Mucosa of descending colon (tissue), 3 donors: ENCODE measurements around the gene CCDC186. TPM values are rescaled to one million over a fixed set of nuclear protein-coding genes. Genes with fewer than 3 reads are reported as not detected.

Experiments used
- ATAC-seq: fragments of 200-7000 bp; cut with Tn5 transposase; one replicate; pipeline ENCODE4 v1.9.1; 2020; ENCODE audit warnings: mild to moderate bottlenecking, moderate library complexity
- DNase-seq, 3 donors: peaks; one replicate each; pipeline ENCODE4 v3.0.0-alpha.2; 2020
- H3K36me3 ChIP-seq: fragments of 200-600 bp; one replicate; pipeline ENCODE4 v1.8.0; 2021; ENCODE audit warnings: low read depth, mild to moderate bottlenecking
- H3K4me1 ChIP-seq: fragments of 200-600 bp; one replicate; pipeline ENCODE4 v1.8.0; 2021; ENCODE audit warnings: low read depth, mild to moderate bottlenecking
- H3K4me3 ChIP-seq: fragments of 200-600 bp; one replicate; pipeline ENCODE4 v1.8.0; 2021; ENCODE audit warnings: mild to moderate bottlenecking
- H3K9me3 ChIP-seq: fragments of 200-600 bp; one replicate; pipeline ENCODE4 v1.8.0; 2021; ENCODE audit warnings: mild to moderate bottlenecking
- intact Hi-C, 2 donors: fragments of 100-400 bp; cut with DNase I in 1 of 2; cut with micrococcal nuclease in 1 of 2; formaldehyde crosslinking; loops; one replicate each; pipeline versions ENCODE4 v1.11.0 to v1.11.1; 2022; cut with DNase I, micrococcal nuclease
- total RNA-seq, 3 donors: library from RNA; stranded (reverse); fragmentation: NEBNext Ultra II Directional in 2 of 3; extraction: Animal tissue kit (Norgen Biotek cat#: 25700) in 2 of 3; gene quantifications; one replicate each; pipeline versions ENCODE4 v1.2.1 to v1.2.4, GENCODE V29; 2021 to 2023
- TF ChIP-seq, protein P1 (sequence below): fragments of 200-600 bp; IDR thresholded peaks from one replicate; pipeline ENCODE4 v1.8.0; 2022; ENCODE audit warnings: antibody characterized with exemption, mild to moderate bottlenecking
- donor health status: DM: no; HTN: no; CAD: no; lungs with moderate emphysema.
- donor health status: DM: no; HTN: no; CAD: no.
- donor health status: DM: no; HTN: yes; CAD: no.

The CCDC186 gene
- total RNA-seq, 3 donors from 2014 or later, result 36.4 to 54.8 (median 53.6) TPM

- Histone ChIP-seq H3K9me3 (peaks cover 12% of the 10 kb centered on the region), H3K36me3 (no peaks in the 10 kb centered on the region), H3K4me1 (peaks cover 15% of the 10 kb centered on the region), H3K4me3 (no peak overlapping the region)
- intact Hi-C loops, result no loop called here
- TF ChIP-seq, protein P1, sequence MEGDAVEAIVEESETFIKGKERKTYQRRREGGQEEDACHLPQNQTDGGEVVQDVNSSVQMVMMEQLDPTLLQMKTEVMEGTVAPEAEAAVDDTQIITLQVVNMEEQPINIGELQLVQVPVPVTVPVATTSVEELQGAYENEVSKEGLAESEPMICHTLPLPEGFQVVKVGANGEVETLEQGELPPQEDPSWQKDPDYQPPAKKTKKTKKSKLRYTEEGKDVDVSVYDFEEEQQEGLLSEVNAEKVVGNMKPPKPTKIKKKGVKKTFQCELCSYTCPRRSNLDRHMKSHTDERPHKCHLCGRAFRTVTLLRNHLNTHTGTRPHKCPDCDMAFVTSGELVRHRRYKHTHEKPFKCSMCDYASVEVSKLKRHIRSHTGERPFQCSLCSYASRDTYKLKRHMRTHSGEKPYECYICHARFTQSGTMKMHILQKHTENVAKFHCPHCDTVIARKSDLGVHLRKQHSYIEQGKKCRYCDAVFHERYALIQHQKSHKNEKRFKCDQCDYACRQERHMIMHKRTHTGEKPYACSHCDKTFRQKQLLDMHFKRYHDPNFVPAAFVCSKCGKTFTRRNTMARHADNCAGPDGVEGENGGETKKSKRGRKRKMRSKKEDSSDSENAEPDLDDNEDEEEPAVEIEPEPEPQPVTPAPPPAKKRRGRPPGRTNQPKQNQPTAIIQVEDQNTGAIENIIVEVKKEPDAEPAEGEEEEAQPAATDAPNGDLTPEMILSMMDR, result no peak
- DNase-seq (no peak), ATAC-seq (no peak)
These were observed 6.0 kb downstream of the CCDC186 start for GRCh38 chr10:114167985-114168384.

- TF ChIP-seq, protein P1, result no peak
- peak; percentile 24 for ATAC-seq
These were observed 7.5 kb downstream of the CCDC186 start for GRCh38 chr10:114166494-114166893.

DNA sequence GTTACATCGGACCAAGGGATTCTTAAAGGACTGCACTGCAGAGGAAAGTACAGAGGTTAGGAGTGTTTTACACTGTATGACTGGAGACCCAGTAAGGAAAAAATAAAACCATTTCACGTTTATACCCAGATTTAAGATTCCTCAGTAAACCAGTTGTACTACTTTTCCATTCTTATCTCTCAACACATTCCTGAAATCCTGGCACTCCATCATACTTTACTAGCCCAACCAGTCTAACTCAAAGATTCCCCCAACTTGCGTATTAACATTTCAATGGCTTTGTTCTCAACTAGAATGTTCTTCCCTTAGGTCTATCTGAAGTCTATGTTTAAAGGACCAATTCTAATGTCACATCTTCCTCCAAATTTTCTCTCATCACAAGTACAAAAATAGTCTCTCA lies 8.0 kb downstream of the CCDC186 start:
- intact Hi-C loops, result no loop called here
- no peak for DNase-seq
- Histone ChIP-seq H3K4me3 (no peak overlapping the region), H3K9me3 (peaks cover 12% of the 10 kb centered on the region), H3K36me3 (no peaks in the 10 kb centered on the region), H3K4me1 (peaks cover 15% of the 10 kb centered on the region)
- TF ChIP-seq, protein P1, result no peak
- peak; percentile 22 for ATAC-seq

More at GRCh38 chr10:114166494-114166893, 7.5 kb downstream of the CCDC186 start:
- H3K36me3 ChIP-seq, result no peaks in the 10 kb centered on the region
- H3K4me3 ChIP-seq, result no peak overlapping the region
- H3K4me1 ChIP-seq, result peaks cover 15% of the 10 kb centered on the region
- intact Hi-C loops, result no loop called here
- peaks cover 12% of the 10 kb centered on the region for H3K9me3 ChIP-seq
- DNase-seq, result no peak

GRCh38 chr10:114163062-114163461 lies 10.9 kb downstream of the CCDC186 start:
- Histone ChIP-seq H3K4me1 (peaks cover 15% of the 10 kb centered on the region), H3K9me3 (no peaks in the 10 kb centered on the region), H3K36me3 (no peaks in the 10 kb centered on the region), H3K4me3 (no peak overlapping the region)
- DNase-seq, result no peak
- TF ChIP-seq, protein P1, result no peak
- ATAC-seq, result no peak
- intact Hi-C loops, result no loop called here

GRCh38 chr10:114157912-114158311 lies 16.1 kb downstream of the CCDC186 start:
- no peak for ATAC-seq
- intact Hi-C loops, result no loop called here
- Histone ChIP-seq H3K4me1 (no peaks in the 10 kb centered on the region), H3K36me3 (no peaks in the 10 kb centered on the region), H3K4me3 (no peak overlapping the region), H3K9me3 (no peaks in the 10 kb centered on the region)
- TF ChIP-seq, protein P1, result no peak
- no peak for DNase-seq

GRCh38 chr10:114151892-114152291 lies 22.1 kb downstream of the CCDC186 start:
- TF ChIP-seq, protein P1, result no peak
- no peak for DNase-seq
- H3K4me3 ChIP-seq, result no peak overlapping the region
- no peaks in the 10 kb centered on the region for H3K36me3 ChIP-seq
- H3K9me3 ChIP-seq, result no peaks in the 10 kb centered on the region
- no peak for ATAC-seq
- intact Hi-C loops, result no loop called here
- no peaks in the 10 kb centered on the region for H3K4me1 ChIP-seq
